HG03439 (cell line): ENCODE data around the gene RYR3.

Experiments used
- ATAC-seq: cut with Tn5 transposase; IDR thresholded peaks from one replicate; pipeline ENCODE4 v1.9.1; 2021; ENCODE audit warnings: mild to moderate bottlenecking, moderate library complexity; ENCODE audit not compliant: unreplicated experiment

RYR3 gene

DNA sequence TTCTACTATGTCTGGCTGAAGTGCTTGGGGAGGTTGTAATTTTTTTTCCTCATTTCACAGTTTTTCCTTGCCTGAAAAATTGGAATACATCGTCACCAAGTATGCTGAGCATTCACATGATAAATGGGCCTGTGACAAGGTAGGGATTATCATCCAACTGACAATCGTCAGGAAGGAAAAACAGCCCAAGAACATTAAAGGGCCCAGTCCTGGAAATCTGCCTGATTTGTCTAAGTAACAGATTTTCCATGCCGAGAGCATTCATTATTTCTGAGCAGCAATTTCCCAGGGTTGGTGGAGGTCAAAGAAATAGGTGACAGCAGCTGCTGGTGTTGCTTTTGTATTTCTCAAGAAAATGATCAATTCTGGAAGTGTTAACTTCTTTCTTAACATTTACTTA, 431.5 kb downstream of the RYR3 start:
- ATAC-seq = no peak

DNA sequence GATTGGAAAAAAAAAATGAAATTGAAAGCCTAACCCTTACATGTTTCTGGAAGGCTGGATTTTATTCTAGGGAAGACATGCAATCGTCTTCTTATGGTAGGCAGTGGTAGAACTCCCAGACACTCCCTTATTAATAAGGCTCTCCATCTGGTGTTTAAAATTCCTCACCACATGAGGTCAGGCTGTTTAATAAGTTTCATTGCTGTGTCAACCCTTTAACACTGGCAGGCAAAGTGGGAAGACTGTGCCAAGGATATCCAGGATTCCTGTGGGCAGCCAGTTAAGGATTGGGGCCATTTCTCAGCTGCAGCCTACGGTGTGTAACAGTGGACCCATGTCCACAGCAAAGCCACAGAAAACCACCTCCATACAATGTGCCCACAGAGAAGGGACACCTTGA, 432.0 kb downstream of the RYR3 start:
- no peak for ATAC-seq

DNA sequence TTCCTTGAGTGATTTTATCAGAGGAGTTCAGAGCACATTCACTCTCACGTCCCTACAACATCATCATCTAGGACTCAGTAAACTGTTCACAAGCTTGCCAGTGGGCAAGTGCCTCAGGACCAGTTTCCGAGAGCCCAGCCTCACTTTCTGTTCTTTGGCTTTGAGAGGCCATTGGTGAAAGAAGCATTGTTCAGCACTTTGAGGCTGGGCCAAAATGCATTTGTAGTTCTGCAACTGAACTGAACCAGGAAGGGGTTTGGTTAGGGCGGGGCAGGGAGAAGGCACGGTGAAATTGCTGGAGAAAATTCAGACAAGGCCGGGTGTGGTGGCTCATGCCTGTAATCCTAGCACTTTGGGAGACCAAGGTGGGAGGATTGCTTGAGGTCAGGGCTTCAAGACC, 435.4 kb downstream of the RYR3 start:
- no peak for ATAC-seq

DNA sequence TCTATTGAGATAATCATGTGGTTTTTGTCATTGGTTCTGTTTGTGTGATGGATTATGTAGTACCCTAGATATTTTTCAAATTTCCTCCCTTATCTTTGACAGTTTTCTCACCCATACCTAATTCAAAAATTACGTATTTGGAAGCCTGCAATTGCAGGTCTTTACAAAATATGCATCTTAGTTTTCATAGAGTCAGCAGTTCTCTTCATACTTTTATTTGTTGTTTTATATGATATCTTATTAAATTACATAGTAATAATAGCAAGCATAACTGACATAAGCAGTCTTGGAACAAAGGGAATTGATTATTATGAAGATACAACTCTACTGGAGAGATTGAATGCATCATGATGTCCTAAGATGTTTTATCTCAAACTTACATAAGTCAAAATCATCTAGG, 442.2 kb downstream of the RYR3 start:
- ATAC-seq = no peak

DNA sequence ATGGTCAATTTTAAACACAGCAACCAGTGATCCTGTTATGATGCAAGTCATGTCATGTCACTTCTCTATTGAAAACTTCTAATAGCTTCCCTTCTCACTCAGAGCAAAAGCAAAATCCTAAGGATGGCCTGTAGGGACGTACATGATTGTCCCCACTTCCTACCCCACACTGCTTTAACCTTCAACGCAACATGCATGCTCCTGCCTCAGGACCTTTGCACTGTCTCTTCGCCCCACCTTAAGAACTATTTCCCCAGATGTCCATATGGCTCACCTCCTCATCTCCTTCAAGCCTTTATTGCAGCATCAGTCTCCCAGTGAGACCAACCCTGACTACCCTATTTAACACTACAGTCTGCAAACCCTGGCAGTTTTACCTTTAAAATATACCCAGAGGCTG, 443.5 kb downstream of the RYR3 start:
- no peak for ATAC-seq

DNA sequence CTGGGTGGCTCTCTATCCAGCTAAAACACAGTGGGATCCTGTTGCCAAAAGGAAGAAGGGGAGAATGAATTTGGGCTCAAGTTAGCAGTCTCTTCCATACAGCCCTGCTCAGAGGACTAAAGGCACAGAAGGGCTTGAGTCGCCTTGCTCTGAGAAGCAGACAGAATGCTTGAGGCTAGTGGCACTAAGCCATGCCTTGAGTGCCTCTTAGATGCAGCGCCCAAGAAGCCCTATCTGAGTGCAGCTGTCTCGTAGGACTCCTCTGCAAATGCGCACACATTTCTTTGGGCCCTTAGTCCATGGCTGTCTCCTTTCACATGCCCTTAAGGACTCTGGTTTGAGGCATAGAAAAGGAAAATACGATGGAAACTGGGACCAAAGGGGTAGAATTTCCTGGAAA, 446.2 kb downstream of the RYR3 start:
- ATAC-seq = no peak

DNA sequence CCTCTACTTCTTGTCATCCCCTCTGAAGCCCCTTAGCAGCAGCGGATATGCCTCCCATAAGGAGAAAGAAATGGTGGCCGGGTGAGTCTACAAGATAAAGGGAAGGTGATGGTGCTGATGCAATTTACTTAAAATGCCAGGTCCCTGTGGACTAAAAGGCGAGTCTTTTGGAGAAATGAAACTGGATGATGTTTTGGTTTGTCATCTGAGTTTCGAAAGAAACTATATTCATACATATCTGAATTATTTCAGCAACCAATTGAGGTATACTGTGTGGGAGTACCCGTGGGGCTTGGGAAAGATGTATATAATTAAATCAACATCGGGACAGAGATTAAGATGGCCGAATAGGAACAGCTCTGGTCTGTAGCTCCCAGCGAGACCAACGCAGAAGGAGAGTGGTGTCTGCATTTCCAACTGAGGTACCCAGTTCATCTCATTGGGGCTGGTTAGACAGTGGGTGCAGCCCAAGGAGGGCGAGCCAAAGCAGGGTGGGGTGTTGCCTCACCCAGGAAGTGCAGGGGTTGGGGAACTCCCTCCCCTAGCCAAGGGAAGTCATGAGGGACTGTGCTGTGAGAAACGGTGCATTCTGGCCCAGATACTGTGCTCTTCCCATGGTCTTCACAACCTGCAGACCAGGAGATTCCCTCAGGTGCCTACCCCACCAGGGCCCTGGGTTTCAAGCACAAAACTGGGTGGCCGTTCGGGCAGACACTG, 446.9 kb downstream of the RYR3 start:
- ATAC-seq = no peak

DNA sequence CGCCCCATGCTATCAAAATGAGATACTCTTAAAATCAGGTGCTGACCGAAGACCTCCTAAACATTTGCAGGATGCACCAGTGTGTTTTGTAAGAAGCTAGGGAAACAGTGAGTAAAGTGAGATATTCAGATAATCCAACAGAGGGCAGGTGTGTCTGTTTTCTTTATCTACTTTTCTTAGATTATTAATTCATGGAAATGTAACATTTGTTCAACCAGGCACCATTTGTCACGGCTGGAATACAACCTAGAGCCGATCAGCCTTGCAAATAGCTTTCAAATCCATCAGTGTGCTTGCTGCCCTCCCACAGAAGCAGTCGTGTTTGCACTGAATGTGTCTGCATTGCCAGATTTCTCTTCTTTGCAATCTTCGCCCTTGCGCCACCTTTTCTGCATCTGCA, 455.6 kb downstream of the RYR3 start:
- ATAC-seq = no peak

DNA sequence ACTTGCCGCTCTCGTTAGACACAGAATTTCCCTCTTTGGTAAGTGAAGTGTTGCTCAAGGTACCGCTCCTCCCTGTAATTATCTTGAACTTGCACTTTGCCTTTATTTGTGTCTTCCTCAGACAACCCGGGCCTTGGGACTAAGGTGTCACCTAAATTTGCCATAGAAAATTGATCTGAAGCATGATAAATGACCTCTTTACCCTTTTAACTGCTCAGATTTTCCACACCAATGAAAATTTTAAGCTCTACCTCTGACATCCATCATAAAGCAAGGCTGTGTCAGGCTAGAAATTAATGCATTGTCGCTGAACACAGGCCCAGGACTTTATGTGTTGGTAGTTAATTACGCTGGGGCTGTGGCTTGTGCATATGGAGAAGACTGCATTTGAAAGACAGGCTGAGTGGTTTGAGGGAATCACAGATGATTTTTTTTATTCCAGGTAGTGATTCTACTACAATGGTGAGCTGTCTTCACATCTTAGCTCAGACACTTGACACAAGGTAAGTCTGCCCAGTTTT, 458.0 kb downstream of the RYR3 start:
- ATAC-seq = no peak

DNA sequence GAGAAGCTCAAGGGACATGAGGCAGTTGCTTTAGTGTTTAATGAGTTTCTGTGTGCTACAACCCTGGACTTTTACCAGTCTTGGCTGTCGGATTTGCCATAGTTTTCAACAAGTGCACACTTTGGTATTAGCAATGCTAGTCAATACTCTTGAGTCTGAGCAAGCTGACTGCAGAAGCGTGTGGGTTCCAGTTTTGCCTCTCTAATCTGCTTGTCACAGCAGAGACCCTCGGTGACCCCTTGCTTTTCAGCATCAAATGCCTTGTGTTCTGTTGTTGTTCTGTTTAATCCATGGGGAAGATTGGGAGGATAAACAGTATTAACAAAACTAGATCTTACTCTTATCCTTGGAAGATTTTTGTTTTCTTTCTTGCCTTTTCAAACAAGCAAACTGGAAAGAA, 463.2 kb downstream of the RYR3 start:
- no peak for ATAC-seq

DNA sequence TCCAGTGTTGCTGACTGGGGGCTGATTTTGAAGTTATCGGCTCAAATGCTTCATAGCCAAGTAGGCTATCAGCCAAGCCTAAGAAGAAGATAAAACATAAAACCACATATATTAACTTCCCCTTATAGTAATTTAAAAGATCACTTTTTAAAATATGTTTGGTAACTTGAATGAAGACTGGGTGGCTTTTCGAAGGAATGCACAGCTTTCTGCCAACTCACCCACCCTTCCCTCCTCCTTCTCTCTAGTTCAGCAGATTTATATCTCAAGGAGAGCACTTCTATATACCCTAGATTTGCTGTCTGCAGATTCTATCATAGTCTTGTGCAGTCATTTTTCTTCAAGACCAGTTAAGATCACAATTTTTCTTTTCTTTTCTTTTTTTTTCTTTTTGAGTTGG, 468.1 kb downstream of the RYR3 start:
- no peak for ATAC-seq

DNA sequence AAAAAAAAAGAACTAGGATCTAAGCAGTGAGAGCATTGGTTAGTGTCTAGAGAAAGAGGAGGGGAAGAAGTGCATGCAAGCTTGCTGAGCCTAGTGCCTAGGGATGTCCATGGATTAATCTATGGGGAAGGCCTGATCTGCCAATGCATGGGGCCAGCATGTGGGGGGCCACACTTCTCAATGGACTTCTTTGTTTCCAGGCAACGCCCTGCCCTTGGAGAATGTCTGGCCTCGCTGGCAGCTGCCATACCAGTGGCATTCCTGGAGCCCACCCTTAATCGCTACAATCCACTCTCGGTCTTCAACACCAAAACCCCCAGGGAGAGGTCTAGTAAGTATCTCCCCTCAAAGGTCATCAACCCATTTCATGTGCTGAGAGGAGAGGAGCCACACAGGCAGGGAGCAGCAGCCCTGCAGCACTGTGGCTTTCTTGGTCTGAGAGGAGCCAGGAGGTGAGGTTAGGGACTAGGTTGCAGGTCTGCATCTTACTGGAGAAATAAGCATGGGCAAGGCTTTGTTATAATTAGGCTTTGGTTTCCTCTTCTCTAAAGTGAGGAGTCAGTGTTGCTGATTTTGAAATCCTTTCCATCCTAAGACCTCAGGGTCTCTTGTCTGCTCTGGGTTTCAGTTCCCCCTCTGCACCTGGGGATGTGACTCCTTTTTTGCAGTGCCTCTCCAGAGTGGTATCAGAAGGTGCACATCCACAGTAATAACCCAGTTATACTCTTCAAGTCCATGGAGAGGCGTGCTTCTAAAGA, 469.4 kb downstream of the RYR3 start:
- no peak for ATAC-seq

DNA sequence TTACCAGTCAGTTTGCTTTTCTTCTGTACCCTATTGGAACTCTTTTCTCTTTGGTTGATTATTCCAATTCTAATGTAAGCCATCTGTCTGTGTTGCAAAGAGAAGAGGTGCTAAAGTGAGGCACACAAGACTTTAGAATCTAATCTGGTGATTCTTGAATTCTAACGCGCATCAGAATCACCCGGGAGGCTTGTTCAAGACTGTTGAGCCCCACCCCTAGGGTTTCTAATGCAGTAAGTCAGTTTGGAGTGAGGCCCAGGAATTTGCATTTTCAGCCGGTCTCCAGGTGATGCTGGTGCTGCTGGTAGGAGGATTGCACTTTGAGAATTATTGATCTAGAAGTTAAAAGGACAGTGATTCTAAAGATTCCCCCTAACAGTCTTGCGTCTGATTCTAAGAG, 472.2 kb downstream of the RYR3 start:
- ATAC-seq = no peak

DNA sequence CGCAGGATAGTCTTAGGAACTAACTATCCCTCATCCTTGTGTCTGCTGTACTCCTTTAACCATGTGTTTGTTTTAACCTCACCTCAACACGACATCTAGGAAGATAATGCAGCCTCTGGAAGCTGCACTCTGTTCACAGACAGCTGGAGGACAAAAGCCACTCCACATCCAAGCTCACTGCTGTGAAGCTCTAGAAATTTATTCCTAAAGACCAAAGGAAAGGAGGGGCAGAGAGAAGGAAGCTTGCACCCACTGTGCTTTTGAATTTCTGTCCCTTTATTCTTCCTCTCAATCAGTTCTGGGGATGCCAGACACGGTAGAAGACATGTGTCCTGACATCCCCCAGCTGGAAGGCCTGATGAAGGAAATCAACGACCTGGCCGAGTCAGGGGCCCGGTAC, 474.6 kb downstream of the RYR3 start:
- no peak for ATAC-seq

DNA sequence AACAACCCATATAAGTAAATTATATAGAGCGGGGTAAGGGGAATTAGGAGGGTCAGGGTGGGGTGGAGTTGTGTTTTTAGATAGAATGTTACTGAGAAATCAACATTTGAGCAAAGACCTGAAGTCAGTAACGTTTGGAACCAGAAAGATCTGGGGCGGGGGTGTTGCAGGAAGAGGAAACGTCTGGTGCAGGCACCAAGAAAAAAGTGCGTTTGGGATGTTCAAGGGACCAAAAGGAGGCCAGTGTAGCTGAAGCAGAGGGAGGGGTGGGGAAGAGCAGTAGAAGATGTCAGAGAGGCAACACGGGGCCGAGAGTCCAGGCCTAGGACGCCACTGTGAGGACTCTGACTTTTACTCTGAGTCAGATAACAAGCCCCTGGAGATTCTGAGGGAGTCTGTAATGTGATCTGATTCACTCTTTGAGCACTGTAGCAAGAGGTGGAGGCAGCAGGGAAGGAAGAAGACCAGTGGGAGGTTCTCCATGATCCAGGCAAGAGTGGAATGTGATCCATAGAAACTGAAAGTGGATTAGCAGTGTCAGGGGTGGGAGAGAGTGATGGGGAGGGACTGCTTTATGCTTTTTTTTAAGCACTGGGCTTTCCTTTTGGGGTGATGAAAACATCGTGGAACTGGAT, 478.3 kb downstream of the RYR3 start:
- ATAC-seq = no peak

DNA sequence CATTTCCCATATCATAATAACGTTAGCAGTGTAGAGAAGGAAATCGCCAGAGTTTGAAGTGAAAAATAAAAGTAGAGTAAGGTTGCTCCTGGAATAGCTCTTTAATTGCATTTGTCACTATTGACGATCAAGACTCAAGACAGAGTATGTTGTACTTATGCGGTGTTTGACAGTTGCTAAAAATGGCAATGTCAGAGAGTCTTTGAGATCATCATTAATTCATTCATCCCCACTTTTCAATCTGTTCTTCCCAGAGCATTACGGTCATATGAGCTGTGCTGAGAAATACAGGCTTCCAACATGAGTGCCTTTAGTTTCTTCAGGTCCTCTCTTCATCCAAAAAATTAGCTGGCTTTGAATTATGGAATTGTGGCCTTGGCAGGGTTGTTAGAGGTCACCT, 483.7 kb downstream of the RYR3 start:
- ATAC-seq = no peak

DNA sequence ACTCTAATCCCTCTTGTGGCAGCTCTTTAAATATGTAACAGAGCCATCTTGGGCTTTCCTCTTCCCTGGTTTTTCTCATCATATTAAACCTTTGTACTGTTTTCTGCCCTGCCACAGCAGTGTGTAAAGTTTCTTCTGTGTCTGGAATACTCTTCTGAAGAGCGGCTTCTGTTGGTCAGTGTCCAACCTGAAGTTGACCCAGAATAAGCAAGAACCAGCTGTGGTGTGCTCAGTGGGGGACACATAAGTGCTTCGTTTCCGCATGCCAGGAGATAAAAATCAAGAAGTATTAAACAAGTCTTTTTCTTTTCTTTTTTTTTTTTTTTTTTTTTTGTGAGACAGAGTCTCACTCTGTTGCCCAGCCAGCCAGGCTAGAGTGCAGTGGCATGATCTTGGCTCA, 484.3 kb downstream of the RYR3 start:
- no peak for ATAC-seq

DNA sequence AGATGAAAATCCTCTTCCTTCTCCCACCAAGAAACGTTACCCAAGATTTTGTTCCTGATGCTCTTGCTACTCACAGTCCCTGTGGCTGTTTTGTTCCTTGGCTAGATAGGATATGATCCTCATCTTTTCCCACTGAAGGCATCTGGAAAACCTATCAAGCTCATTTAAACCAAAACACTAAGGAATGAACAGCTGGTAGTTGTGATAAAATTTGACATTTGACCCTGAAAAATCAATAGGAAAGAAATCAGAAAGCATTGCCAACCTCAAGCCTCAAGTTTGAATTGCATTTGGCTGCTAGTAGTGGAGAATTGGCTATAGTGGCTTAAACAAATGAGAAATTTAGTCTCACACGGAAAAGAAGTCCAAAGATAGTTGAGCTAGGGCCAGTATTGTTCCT, 486.9 kb downstream of the RYR3 start:
- ATAC-seq = no peak

DNA sequence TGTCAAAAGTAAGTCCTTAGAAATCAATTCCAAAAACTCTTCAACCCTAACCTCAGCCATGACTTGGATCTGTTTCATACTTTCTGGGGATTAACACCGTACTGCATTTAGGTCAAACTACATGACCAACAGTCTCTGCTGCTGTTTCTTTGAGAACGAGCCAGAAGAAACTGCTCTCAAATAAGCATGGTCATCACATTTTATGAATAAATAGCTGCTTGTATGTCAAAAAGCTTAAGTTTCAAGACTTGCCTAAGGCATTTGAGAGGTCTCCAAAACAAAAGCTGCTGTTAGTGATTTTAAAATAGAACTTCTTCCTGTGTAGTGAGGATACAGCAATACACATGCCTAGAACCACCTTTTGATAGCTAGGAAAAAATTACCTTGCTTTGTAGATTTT, 491.2 kb downstream of the RYR3 start:
- no peak for ATAC-seq

DNA sequence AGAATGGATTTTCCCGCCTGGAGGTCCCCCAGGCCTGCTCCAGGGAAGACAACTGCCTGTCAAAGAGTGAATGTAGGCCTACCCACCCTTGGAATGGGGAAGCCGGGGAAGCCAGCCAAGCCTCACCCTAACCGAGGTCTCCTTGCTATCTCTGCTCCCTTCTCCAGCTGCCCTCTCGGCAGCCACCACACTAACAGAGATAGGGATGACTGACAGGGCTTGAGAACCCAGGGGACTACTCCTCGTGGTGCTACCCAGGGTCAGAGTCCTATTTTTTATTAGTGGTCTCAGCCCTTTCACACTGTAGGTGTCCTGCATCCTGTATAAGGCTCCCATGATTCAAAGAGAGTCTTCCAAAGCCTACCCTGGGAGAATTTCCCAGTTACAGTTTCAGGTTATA, 496.9 kb downstream of the RYR3 start:
- no peak for ATAC-seq

DNA sequence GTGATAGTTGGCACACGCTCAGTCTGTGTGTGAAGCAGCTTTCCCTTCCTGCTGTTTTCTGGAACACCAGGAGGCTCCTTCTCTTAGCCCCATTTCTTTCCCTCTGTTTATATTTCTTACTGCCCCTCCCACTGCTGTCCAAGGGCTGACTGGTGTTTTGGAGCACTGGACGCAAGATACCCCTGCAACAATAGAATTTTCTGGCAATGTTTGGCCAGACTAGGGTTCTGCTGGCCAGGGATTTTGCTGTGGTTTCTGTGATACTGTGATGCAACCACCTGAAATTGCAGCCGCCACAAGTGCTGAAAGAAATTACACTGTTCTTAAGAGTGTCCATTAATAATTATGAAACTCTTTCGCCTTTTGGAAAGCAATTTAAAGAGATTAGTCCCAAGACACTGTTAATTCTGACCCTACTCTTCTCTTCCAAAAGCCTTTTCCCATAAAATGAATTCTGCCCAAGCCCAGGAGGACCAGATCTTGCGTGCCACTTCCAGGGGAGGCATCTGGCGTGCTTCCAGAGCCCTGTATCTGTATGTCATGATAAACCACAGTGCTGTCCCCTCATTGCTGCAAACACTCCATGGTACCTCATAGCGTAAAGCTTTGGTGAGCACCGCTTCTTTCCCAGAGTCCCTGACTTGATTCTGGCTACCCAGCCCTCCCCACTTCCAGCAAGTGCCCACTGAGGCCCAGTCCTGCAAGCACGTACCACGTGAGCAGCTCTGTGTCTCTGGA, 498.1 kb downstream of the RYR3 start:
- ATAC-seq = no peak
